MCF 10A (cell line): ENCODE data around the gene ELK3. TPM values are rescaled to one million over a fixed set of nuclear protein-coding genes. Genes with fewer than 3 reads are reported as not detected.
A peak's percentile ranks its signal among the peaks of the same experiment; 100 is the strongest.

ENCODE experiments used
- BruUV-seq: library from RNA; stranded (reverse); fragments of 400-500 nt; replicated peaks from 2 replicates; lab custom pipeline; 2021; lab: Mats Ljungman, UMichigan
- CTCF ChIA-PET: fragments of 300-600 bp; sonication (Branson Sonifier 250); formaldehyde crosslinking; extraction: SDS; loops from one replicate; lab custom pipeline; 2021; ENCODE audit warnings: antibody characterized with exemption, inconsistent platforms; lab: Yijun Ruan, JAX
- POLR2A ChIA-PET: fragments of 300-600, 350-650 bp; sonication (Branson Sonifier 250); formaldehyde crosslinking; extraction: SDS; loops from one replicate; lab custom pipeline; 2020; ENCODE audit warnings: antibody characterized with exemption, inconsistent platforms; lab: Yijun Ruan, JAX
- DNase-seq: peaks from one replicate; pipeline ENCODE4 v3.0.0-alpha.2; 2018; ENCODE audit not compliant: unreplicated experiment
- H3K27ac Mint-ChIP-seq: one replicate; pipeline ENCODE4 v1.8.0; 2022; ENCODE audit warnings: mild to moderate bottlenecking, low read depth, mixed read lengths; ENCODE audit not compliant: unreplicated experiment
- H3K27me3 Mint-ChIP-seq: one replicate; pipeline ENCODE4 v1.8.0; 2022; ENCODE audit warnings: mixed read lengths; ENCODE audit not compliant: insufficient read depth, unreplicated experiment
- H3K36me3 Mint-ChIP-seq: one replicate; pipeline ENCODE4 v1.8.0; 2022; ENCODE audit warnings: mild to moderate bottlenecking, moderate library complexity, mixed read lengths; ENCODE audit not compliant: insufficient read depth, unreplicated experiment
- H3K4me1 Mint-ChIP-seq: one replicate; pipeline ENCODE4 v1.8.0; 2022; ENCODE audit warnings: mixed read lengths; ENCODE audit not compliant: insufficient read depth, unreplicated experiment
- H3K4me3 Mint-ChIP-seq: one replicate; pipeline ENCODE4 v1.8.0; 2022; ENCODE audit warnings: mild to moderate bottlenecking, moderate library complexity, mixed read lengths; ENCODE audit not compliant: unreplicated experiment
- H3K9me3 Mint-ChIP-seq: one replicate; pipeline ENCODE4 v1.8.0; 2022; ENCODE audit warnings: mixed read lengths; ENCODE audit not compliant: unreplicated experiment
- intact Hi-C: fragments of 100-400 bp; cut with micrococcal nuclease; formaldehyde crosslinking; loops from 2 replicates; pipeline ENCODE4 v1.14.1; 2022
- total RNA-seq: library from RNA; stranded (reverse); gene quantifications from 2 replicates; pipeline ENCODE4 v1.2.3, GENCODE V29; 2022
- TF ChIP-seq, protein P1 (sequence below): fragments of 200-600 bp; IDR thresholded peaks from one replicate; pipeline ENCODE4 v1.8.0; 2022; ENCODE audit warnings: antibody characterized with exemption, mild to moderate bottlenecking; ENCODE audit not compliant: unreplicated experiment

The ELK3 gene
- total RNA-seq, 1 experiment from 2014 or later, result 50.1 TPM

DNA sequence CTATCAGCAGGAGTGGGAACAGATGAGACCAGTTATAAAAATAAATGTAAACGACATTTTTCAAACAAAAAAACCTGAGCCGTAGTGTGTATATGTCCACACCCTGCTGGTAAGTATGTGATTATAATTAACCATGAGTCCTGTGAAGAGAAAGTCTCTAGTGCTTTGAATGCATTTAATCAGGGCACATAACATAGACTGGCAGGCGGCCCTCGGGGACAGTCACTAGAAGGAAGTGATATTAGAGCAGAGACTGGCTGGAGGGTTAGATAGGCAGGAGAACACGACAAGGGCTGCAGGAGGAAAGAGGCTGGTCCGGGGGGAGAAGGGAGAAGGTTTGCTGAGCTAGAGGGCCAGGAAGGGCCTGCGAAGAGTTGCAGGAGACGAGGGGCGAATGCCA is 23.8 kb upstream of the ELK3 start:
- Mint-ChIP-seq H3K36me3 (no peaks in the 10 kb centered on the region), H3K9me3 (no peaks in the 10 kb centered on the region), H3K27me3 (no peaks in the 10 kb centered on the region), H3K27ac (no peak overlapping the region), H3K4me1 (no peaks in the 10 kb centered on the region), H3K4me3 (no peak overlapping the region)
- BruUV-seq, result no TSS peak
- no peak for DNase-seq
- intact Hi-C loops, result no loop called here
- ChIA-PET POLR2A (no interaction called here), CTCF (no interaction called here)
- TF ChIP-seq, protein P1, sequence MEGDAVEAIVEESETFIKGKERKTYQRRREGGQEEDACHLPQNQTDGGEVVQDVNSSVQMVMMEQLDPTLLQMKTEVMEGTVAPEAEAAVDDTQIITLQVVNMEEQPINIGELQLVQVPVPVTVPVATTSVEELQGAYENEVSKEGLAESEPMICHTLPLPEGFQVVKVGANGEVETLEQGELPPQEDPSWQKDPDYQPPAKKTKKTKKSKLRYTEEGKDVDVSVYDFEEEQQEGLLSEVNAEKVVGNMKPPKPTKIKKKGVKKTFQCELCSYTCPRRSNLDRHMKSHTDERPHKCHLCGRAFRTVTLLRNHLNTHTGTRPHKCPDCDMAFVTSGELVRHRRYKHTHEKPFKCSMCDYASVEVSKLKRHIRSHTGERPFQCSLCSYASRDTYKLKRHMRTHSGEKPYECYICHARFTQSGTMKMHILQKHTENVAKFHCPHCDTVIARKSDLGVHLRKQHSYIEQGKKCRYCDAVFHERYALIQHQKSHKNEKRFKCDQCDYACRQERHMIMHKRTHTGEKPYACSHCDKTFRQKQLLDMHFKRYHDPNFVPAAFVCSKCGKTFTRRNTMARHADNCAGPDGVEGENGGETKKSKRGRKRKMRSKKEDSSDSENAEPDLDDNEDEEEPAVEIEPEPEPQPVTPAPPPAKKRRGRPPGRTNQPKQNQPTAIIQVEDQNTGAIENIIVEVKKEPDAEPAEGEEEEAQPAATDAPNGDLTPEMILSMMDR, result no peak

DNA sequence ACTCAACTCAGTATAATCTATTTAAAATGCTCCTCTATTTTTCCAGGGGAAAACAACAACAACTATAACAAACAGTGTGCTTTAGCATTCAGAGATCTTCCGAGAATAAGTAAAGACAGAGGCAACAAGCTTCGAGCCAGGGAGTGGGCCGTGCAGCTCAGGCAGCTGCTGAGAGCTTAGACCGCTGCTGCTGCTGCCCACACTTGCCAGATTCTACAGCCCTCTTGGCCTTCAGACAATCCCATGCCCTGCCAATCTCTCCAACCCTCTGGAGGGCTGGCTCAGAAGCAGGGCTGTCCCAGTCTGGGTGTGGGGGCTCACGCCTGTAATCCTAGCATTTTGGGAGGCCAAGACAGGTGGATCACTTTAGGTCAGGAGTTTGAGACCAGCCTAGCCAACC is 23.4 kb upstream of the ELK3 start:
- TF ChIP-seq, protein P1, result no peak
- CTCF ChIA-PET, result no interaction called here
- POLR2A ChIA-PET, result no interaction called here
- H3K9me3 Mint-ChIP-seq, result no peaks in the 10 kb centered on the region
- intact Hi-C loops, result no loop called here
- no peak overlapping the region for H3K4me3 Mint-ChIP-seq
- H3K36me3 Mint-ChIP-seq, result no peaks in the 10 kb centered on the region
- no peaks in the 10 kb centered on the region for H3K4me1 Mint-ChIP-seq
- no peaks in the 10 kb centered on the region for H3K27me3 Mint-ChIP-seq
- no TSS peak for BruUV-seq
- no peak for DNase-seq
- H3K27ac Mint-ChIP-seq, result no peak overlapping the region

DNA sequence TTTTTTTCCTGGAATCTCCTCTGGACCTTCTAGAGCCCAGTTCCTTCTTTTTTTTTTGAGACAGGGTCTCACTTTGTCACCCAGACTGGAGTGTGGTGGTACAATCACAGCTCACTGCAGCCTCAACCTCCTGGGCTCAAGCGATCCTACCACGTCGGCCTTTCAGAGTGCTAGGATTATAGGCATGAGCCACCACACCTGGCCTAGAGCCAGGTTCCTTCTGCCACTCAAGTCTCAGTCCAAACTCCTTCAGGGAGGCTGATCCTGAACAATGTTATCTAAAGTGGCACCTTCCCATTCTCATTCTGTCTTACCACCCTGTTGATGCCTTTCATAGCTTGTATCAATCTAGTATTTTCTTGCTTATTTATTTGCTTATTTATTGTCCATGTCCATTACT is 22.3 kb upstream of the ELK3 start:
- no peaks in the 10 kb centered on the region for H3K36me3 Mint-ChIP-seq
- BruUV-seq, result no TSS peak

DNA sequence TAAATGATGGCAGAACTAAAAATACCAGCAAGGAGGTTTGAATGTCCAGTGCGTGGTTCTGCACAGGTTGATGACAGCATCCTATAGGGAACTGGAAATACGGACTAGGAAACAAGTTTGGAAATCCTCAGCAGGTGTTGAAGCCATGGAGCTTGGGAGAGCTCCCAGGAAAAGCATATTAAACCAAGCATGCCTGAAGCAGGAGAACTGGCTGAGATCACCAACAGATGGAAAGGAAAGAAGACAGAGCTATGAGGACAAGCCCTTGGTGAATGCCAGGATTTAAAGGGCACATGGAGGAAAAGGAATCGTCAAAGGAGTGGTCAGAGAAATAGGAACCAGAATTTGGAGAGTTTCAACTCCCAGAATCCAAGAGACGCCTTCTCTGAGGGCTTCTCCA is 21.2 kb upstream of the ELK3 start:
- H3K4me1 Mint-ChIP-seq, result no peaks in the 10 kb centered on the region
- no peak for DNase-seq
- H3K27ac Mint-ChIP-seq, result no peak overlapping the region
- H3K9me3 Mint-ChIP-seq, result no peaks in the 10 kb centered on the region
- CTCF ChIA-PET, result interaction anchor here (0.6 to 1.9 kb wide), 2 partner anchors 42 to 312 kb away, joined by 3 to 4 read pairs; no protein-coding TSS in a partner anchor
- H3K4me3 Mint-ChIP-seq, result no peak overlapping the region
- BruUV-seq, result no TSS peak
- TF ChIP-seq, protein P1, result no peak
- POLR2A ChIA-PET, result no interaction called here
- H3K27me3 Mint-ChIP-seq, result no peaks in the 10 kb centered on the region
- intact Hi-C loops, result no loop called here
- H3K36me3 Mint-ChIP-seq, result no peaks in the 10 kb centered on the region

More for the DNA sequence above, 22.3 kb upstream of the ELK3 start:
- intact Hi-C loops, result no loop called here
- H3K4me1 Mint-ChIP-seq, result no peaks in the 10 kb centered on the region
- CTCF ChIA-PET, result interaction anchor here (0.7 kb wide), 2 partner anchors 10 to 112 kb away, joined by 3 to 5 read pairs; no protein-coding TSS in a partner anchor
- peak; percentile 26 for DNase-seq
- TF ChIP-seq, protein P1, result no peak
- POLR2A ChIA-PET, result no interaction called here
- no peak overlapping the region for H3K27ac Mint-ChIP-seq
- H3K27me3 Mint-ChIP-seq, result no peaks in the 10 kb centered on the region
- no peak overlapping the region for H3K4me3 Mint-ChIP-seq
- H3K9me3 Mint-ChIP-seq, result no peaks in the 10 kb centered on the region
